Measurements from ENCODE around the gene HSPE1.

HSPE1 gene

GRCh38 chr2:197486175-197486574, 14.0 kb upstream of the HSPE1 start:
- H3K27ac ChIP-seq: no peak overlapping the region
- no peak for DNase-seq (ENCODE audit: low spot score)
- H3K4me3 ChIP-seq: no peak overlapping the region
- no peak for TF ChIP-seq CTCF (IDR thresholded peaks at IDR 0.05)

- Histone ChIP-seq H3K4me3 (no peak overlapping the region), H3K27ac (no peak overlapping the region)
- TF ChIP-seq CTCF (IDR thresholded peaks at IDR 0.05): no peak
- DNase-seq (ENCODE audit: low spot score): no peak
Observed at GRCh38 chr2:197487385-197487784, 12.8 kb upstream of the HSPE1 start.

GRCh38 chr2:197495433-197496134, 4.6 kb upstream of the HSPE1 start:
- no peak for DNase-seq (ENCODE audit: low spot score)
- Histone ChIP-seq H3K27ac (no peak overlapping the region), H3K4me3 (no peak overlapping the region)
- no peak for TF ChIP-seq CTCF (IDR thresholded peaks at IDR 0.05)

- Histone ChIP-seq H3K27ac (no peak overlapping the region), H3K4me3 (no peak overlapping the region)
- TF ChIP-seq CTCF (IDR thresholded peaks at IDR 0.05): no peak
- DNase-seq (ENCODE audit: low spot score): no peak
Observed at GRCh38 chr2:197496695-197497094, 3.5 kb upstream of the HSPE1 start.

GRCh38 chr2:197497326-197497725, 2.9 kb upstream of the HSPE1 start:
- peak overlapping the region; percentile 93 for H3K4me3 ChIP-seq
- no peak for TF ChIP-seq CTCF (IDR thresholded peaks at IDR 0.05)
- no peak for DNase-seq (ENCODE audit: low spot score)
- H3K27ac ChIP-seq: no peak overlapping the region

- no peak for TF ChIP-seq CTCF (IDR thresholded peaks at IDR 0.05)
- H3K4me3 ChIP-seq: peak overlapping the region; percentile 93
- H3K27ac ChIP-seq: peak overlapping the region; percentile 95 to 97
- DNase-seq (ENCODE audit: low spot score): no peak
Observed at GRCh38 chr2:197498235-197498936, 1.8 kb upstream of the HSPE1 start.

All from coronary artery (tissue), 2 donors.